Measurements from ENCODE around the gene SLTM.

- TF ChIP-seq, protein P1, sequence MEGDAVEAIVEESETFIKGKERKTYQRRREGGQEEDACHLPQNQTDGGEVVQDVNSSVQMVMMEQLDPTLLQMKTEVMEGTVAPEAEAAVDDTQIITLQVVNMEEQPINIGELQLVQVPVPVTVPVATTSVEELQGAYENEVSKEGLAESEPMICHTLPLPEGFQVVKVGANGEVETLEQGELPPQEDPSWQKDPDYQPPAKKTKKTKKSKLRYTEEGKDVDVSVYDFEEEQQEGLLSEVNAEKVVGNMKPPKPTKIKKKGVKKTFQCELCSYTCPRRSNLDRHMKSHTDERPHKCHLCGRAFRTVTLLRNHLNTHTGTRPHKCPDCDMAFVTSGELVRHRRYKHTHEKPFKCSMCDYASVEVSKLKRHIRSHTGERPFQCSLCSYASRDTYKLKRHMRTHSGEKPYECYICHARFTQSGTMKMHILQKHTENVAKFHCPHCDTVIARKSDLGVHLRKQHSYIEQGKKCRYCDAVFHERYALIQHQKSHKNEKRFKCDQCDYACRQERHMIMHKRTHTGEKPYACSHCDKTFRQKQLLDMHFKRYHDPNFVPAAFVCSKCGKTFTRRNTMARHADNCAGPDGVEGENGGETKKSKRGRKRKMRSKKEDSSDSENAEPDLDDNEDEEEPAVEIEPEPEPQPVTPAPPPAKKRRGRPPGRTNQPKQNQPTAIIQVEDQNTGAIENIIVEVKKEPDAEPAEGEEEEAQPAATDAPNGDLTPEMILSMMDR (conservative IDR thresholded peaks at IDR 0.05; ENCODE audit: low read length), result no peak
- TF ChIP-seq EZH2phosphoT487 (IDR thresholded peaks at IDR 0.05; ENCODE audit: borderline replicate concordance, low read depth, low read length), result no peak
Observed at GRCh38 chr15:58898150-58898680, 35.3 kb downstream of the SLTM start.
